OCI-LY7 (cell line): ENCODE measurements around the gene OR4D6. TPM values are rescaled to one million over a fixed set of nuclear protein-coding genes. Genes with fewer than 3 reads are reported as not detected.

ENCODE experiments used
- BruUV-seq: library from RNA; stranded (reverse); fragments of 400-500 nt; replicated peaks from 2 replicates; lab custom pipeline; 2021; lab: Mats Ljungman, UMichigan
- CTCF ChIA-PET: fragments of 300-600 bp; sonication (Branson Sonifier 250); formaldehyde crosslinking; loops from one replicate; lab custom pipeline; 2022; ENCODE audit warnings: antibody characterized with exemption; ENCODE audit not compliant: unreplicated experiment; lab: Charles Lee
- POLR2A ChIA-PET: fragments of 300-600 bp; sonication (Branson Sonifier 250); formaldehyde crosslinking; loops from one replicate; lab custom pipeline; 2022; ENCODE audit warnings: antibody characterized with exemption; lab: Charles Lee
- DNase-seq: peaks from one replicate; pipeline ENCODE4 v3.0.0-alpha.2; 2015; ENCODE audit warnings: low spot score
- H2AFZ ChIP-seq: fragments of 200-600 bp; sonication (generic), shearing (Covaris generic); 2 replicates; pipeline ENCODE4 v1.6.1; 2014; ENCODE audit warnings: mild to moderate bottlenecking, antibody characterized with exemption, low read length, moderate library complexity
- H3K27ac ChIP-seq: fragments of 200-600 bp; sonication (generic); 2 replicates; pipeline ENCODE4 v1.5.1; 2014; ENCODE audit warnings: mixed run types, low read depth, mild to moderate bottlenecking, moderate library complexity, low read length, inconsistent platforms; ENCODE audit not compliant: poor library complexity, severe bottlenecking
- H3K36me3 ChIP-seq: fragments of 200-600 bp; sonication (generic); 2 replicates; pipeline ENCODE4 v1.6.1; 2014; ENCODE audit warnings: mild to moderate bottlenecking, antibody characterized with exemption, low read length, moderate library complexity, mixed read lengths; ENCODE audit not compliant: insufficient read depth
- H3K4me1 ChIP-seq: fragments of 200-600 bp; sonication (generic); 2 replicates; pipeline ENCODE4 v1.5.1; 2014; ENCODE audit warnings: mild to moderate bottlenecking, low read length; ENCODE audit not compliant: insufficient read depth, poor library complexity, severe bottlenecking
- H3K4me2 ChIP-seq: fragments of 200-600 bp; sonication (generic); 2 replicates; pipeline ENCODE4 v1.6.1; 2014; ENCODE audit warnings: mild to moderate bottlenecking, low read length
- H3K4me3 ChIP-seq: fragments of 200-600 bp; sonication (generic); 2 replicates; pipeline ENCODE4 v1.5.1; 2014; ENCODE audit warnings: mild to moderate bottlenecking, low read depth, low read length; ENCODE audit not compliant: poor library complexity, severe bottlenecking
- H3K79me2 ChIP-seq: fragments of 200-600 bp; sonication (generic); 2 replicates; pipeline ENCODE4 v1.6.1; 2016; ENCODE audit warnings: low read depth, mild to moderate bottlenecking, low read length, moderate library complexity, mixed read lengths; ENCODE audit not compliant: insufficient read depth
- H3K9me2 ChIP-seq: fragments of 200-600 bp; sonication (generic); 2 replicates; pipeline ENCODE4 v1.6.1; 2016; ENCODE audit warnings: mild to moderate bottlenecking, low read length, mixed read lengths; ENCODE audit not compliant: insufficient read depth
- H3K9me3 ChIP-seq: fragments of 200-600 bp; sonication (generic); 2 replicates; pipeline ENCODE4 v1.6.1; 2014; ENCODE audit warnings: mild to moderate bottlenecking, mixed run types, low read length, mixed read lengths
- H4K20me1 ChIP-seq: fragments of 200-600 bp; sonication (generic); 2 replicates; pipeline ENCODE4 v1.6.1; 2014; ENCODE audit warnings: mild to moderate bottlenecking, antibody characterized with exemption, low read length, moderate library complexity, mixed read lengths; ENCODE audit not compliant: insufficient read depth
- CTCF ChIP-seq: fragments of 200-600 bp; sonication (generic); conservative IDR thresholded peaks from 2 replicates; pipeline ENCODE4 v1.5.1; 2014; ENCODE audit warnings: mild to moderate bottlenecking, antibody characterized with exemption, low read length, moderate library complexity, mixed read lengths
- EZH2phosphoT487 ChIP-seq: fragments of 200-600 bp; sonication (generic); IDR thresholded peaks from 2 replicates; pipeline ENCODE4 v1.6.1; 2018; ENCODE audit warnings: low read depth, borderline replicate concordance, mild to moderate bottlenecking, mixed run types, antibody characterized with exemption, low read length, moderate library complexity, mixed read lengths
- intact Hi-C: fragments of 100-400 bp; cut with micrococcal nuclease; formaldehyde crosslinking; loops from one replicate; pipeline ENCODE4 v1.10.0; 2022; ENCODE audit not compliant: unreplicated experiment
- total RNA-seq, 2 experiments: library from RNA; depleted of rRNA in 1 of 2; stranded (reverse); fragments of >200 nt in 1 of 2; shearing (Covaris generic) in 1 of 2; gene quantifications; 2 replicates each; pipeline ENCODE4 v1.2.3, GENCODE V29; 2014 to 2022

The OR4D6 gene
- total RNA-seq, 2 experiments from 2014 or later: not detected

- no peaks in the 10 kb centered on the region for H3K4me1 ChIP-seq
- H3K79me2 ChIP-seq: no peaks in the 10 kb centered on the region
- no peaks in the 10 kb centered on the region for H3K9me2 ChIP-seq
- CTCF ChIA-PET: no interaction called here
- no peak overlapping the region for H3K4me3 ChIP-seq
- TF ChIP-seq EZH2phosphoT487: no peak
- TF ChIP-seq CTCF: no peak
- DNase-seq: no peak
- no peaks in the 10 kb centered on the region for H4K20me1 ChIP-seq
- no peak overlapping the region for H3K27ac ChIP-seq
- no peaks in the 10 kb centered on the region for H3K36me3 ChIP-seq
- intact Hi-C loops: no loop called here
- no peak overlapping the region for H3K4me2 ChIP-seq
- POLR2A ChIA-PET: no interaction called here
- BruUV-seq: no TSS peak
- H2AFZ ChIP-seq: no peak overlapping the region
- H3K9me3 ChIP-seq: no peaks in the 10 kb centered on the region
These were observed 32.9 kb upstream of the OR4D6 start for GRCh38 chr11:59423835-59424234.

GRCh38 chr11:59425131-59425530, 31.6 kb upstream of the OR4D6 start:
- Histone ChIP-seq H3K4me2 (no peak overlapping the region), H3K9me2 (no peaks in the 10 kb centered on the region), H3K79me2 (no peaks in the 10 kb centered on the region), H3K36me3 (no peaks in the 10 kb centered on the region), H4K20me1 (no peaks in the 10 kb centered on the region), H3K4me3 (no peak overlapping the region), H3K27ac (no peak overlapping the region), H2AFZ (no peak overlapping the region), H3K9me3 (no peaks in the 10 kb centered on the region), H3K4me1 (no peaks in the 10 kb centered on the region)
- POLR2A ChIA-PET: no interaction called here
- no TSS peak for BruUV-seq
- TF ChIP-seq EZH2phosphoT487: no peak
- intact Hi-C loops: no loop called here
- CTCF ChIA-PET: no interaction called here
- no peak for DNase-seq

- H3K36me3 ChIP-seq: no peaks in the 10 kb centered on the region
- no peak for DNase-seq
- no peaks in the 10 kb centered on the region for H4K20me1 ChIP-seq
- no peak within 1 kb of the TSS for H2AFZ ChIP-seq
- BruUV-seq: no TSS peak
- H3K4me2 ChIP-seq: no peak within 1 kb of the TSS
- H3K27ac ChIP-seq: no peak within 1 kb of the TSS
- H3K4me1 ChIP-seq: no peaks in the 10 kb centered on the region
- no peak for TF ChIP-seq EZH2phosphoT487
- H3K79me2 ChIP-seq: no peaks in the 10 kb centered on the region
- intact Hi-C loops: no loop called here
- no peaks in the 10 kb centered on the region for H3K9me2 ChIP-seq
- no peak within 1 kb of the TSS for H3K4me3 ChIP-seq
- no peaks in the 10 kb centered on the region for H3K9me3 ChIP-seq
- CTCF ChIA-PET: no interaction called here
- POLR2A ChIA-PET: interaction anchor here (0.6 kb wide), 1 partner anchor 25 kb away, joined by 3 read pairs; no protein-coding TSS in a partner anchor
These were observed 30.2 kb upstream of the OR4D6 start, which contains the start of gene OR5A2 for GRCh38 chr11:59426361-59427067. OR5A2 (minus strand) TSS chr11:59426413; CDS start chr11:59422953, 3,460 bp downstream.
